Suppressor macrophage (primary cell): ENCODE data around the gene OBP2B.
"Not testable (repeated sequence)": the region's sequence is repeated elsewhere in the genome, so short reads cannot be mapped to it uniquely, and the experiment has no call there.

Source experiments
- DNase-seq, 4 experiments: peaks; one replicate each; pipeline ENCODE4 v3.0.0-alpha.2; 2020 to 2022

OBP2B gene

DNA sequence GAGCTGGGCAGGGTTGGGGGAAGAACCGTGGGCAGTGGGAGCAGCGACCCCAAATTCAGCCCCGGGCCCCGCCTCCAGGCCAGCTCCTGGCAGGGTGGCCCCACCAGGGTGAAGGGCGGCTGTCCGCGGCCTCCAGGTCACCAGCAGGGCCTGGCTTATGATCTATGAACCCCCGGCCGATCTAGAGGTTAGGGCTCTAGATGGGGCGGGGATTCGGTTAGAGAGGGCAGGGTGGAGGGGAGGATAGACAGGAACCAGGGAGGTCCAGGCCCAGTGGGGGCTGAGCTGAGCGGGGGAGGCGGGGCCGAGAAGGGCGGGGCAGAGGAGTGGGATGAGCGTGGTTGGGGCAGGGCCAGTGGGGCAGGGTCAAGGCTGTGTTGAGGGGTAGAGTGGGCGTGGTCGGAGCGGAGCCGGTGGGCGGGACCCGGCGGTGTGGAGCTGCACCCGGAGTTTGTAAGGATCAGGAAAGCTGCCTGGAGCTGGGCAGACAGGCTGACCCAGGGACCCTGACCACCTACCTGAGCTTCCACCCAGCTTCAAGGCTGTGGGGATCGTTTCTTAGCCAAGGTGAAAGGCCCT is 29.3 kb upstream of the OBP2B start:
- peak; percentile 10 to 52 (median 33) for DNase-seq

DNA sequence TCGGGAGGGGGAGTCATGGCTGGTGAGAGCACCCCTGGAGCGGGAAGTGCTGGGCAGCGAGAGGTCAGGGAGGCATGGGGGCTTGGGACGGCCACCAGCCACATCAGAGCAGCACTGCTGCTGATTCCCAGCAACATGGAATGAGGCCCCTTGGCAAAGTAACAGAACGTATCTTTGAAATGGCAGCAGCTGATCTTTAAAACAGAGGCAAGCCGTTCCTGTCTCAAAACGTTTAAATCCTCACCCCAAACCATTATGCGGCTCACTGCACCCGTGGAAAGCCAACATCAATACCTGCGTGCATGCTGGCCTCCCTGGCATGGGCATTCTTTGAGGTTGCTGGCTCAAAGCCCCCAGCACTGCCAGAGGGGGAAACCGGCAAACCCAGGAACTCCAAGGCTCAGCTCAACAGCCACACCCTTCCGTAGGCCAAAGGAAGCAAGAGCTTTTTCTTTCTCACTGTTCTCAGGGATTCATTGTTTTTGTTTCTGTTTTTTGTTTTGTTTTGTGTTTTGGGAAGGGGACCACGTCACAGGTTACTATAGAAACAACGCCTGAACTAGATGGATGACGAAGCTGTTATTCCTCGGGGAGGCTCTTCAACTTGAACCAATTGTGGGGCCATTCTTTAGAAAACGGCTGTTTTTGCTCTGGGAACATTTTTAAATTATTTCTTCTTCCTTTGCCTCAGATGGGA is 28.1 kb upstream of the OBP2B start:
- no peak for DNase-seq

DNA sequence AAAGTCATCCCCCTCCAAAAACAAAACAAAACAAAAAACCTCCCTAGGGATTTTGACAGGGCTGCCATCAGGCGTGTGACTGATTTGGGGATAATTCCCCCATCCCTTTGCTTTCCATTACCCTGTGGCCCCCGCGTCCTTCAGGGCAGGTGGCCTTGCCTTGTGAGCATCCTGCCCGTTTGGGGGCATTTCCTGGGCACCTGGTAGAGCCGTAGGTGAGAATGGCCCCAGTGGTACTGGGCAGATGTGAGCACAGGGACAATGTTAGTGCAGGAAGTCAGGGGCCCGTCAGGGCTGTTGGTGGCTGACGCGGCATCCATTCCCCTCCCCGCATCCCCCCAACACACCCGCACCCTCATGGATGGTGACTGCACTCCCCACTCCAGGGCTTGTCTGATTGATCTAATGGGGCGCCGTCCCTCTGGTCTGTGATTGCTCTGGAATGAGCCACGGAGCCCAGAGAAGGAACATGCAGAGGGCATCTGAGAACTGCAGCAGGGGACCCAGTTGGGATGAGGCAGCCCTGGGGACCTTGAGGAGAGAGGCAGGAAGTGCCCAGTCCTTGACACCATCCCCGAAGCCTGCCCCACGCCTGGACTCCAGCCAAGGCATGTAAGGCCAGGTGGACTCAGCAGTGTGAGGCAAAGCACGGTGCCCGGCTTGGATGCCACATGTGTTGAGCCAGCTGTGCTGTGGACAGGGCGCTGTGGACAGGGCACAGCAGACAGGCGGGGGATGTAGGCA is 27.4 kb upstream of the OBP2B start:
- DNase-seq, result not testable (repeated sequence)

DNA sequence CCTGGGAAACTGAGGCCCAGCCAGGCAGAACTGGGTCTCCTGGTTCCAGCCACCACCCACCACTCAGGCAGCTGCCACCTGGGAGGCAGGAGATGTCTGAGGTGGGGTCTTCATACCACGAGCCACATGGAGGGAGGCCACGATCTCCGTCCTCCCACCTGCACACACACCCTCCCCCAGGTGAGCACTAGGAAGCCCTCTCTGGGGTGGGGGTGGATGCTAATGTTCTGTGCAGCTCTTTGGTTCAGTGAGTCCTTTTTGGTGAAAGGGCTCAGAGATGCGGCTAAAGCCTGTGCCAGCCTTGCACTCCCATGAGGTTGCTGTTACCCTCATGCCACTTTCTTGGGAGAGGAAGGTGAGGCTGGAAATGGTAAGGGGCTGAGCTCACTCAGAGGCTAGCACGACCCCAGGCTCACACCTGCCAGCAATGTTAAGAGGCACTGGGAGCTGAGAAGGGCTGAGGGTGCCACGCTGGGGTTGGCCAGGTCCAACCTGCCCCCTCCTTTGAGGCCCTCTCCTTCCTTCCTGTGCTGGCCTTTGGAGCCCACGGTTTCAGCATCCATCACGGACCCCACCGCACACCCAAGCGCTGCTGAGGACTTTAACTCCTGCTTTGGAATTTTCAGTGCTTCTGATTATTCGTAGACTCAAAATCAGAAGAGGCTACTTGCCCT is 26.6 kb upstream of the OBP2B start:
- DNase-seq, result no peak

DNA sequence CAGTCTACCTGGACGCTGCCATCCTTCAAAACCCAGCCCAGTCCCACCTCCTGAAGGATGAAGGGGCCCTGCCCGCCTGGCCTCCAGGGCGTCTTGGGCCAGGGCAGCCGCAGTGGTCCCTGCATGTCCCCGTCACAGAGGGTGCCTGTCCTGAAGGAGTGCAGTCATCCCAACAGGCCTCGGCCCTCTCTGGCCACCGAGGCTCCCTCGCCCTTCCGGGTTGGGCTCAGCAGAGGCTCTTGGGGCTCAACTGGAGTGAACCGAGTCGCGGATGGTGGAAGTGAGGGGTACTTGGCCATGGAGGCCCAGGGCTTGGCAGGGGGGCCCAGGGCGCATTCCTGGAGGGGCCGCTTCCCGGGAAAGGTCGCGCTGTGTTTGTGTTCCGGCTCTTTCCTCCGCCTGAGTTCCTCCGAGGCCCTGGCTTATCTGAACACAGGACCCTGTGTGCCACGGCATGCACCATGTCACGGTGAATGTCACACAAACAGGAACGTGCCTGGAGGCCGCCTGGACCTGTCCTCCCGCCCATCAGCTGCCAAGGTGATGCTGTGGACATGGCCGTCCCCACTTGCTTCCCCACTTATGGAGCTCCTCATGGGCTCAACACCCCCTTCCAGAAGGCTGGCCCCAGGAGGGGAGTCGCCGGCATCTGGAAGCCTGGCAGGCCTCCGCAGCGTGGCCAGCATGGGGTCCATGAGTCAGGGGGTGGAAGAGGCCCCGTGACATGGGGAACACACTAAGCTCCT is 25.7 kb upstream of the OBP2B start:
- DNase-seq, result no peak

DNA sequence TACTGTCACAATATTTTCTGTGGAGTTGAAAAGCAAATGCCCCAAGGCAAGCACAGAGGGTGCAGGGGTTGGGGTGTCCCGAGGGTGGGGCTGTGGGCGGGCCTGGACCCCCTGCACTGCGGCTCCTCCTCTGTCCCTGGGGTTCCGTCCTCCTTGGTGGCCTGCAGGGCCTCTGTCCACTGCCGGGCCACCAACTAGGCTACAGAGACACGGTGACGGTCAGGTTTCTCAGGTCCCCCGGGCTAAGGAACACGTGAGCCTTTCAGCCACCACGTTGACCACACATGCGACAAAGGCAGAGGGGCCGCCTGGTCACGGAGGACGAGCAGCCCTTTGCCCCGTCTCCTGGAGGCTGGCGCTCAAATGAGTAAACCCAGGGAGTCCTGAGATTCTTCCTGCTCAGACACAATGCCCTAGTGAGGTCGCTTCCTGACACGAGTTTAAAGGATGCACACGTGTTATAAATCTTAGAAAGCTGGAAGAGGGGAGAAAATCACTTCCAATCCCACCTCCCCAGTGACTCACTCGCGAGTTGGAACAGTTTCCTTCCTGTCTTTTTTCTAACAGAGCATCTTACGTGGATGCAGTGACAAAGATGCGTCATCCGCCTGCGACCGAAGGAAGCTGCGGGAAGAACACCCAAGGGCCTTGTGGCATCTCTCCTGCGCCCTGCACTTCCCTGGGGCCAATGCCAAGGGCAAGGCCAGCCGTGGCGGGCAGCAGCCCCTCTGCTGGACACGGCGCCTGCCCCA is 24.8 kb upstream of the OBP2B start:
- no peak for DNase-seq

DNA sequence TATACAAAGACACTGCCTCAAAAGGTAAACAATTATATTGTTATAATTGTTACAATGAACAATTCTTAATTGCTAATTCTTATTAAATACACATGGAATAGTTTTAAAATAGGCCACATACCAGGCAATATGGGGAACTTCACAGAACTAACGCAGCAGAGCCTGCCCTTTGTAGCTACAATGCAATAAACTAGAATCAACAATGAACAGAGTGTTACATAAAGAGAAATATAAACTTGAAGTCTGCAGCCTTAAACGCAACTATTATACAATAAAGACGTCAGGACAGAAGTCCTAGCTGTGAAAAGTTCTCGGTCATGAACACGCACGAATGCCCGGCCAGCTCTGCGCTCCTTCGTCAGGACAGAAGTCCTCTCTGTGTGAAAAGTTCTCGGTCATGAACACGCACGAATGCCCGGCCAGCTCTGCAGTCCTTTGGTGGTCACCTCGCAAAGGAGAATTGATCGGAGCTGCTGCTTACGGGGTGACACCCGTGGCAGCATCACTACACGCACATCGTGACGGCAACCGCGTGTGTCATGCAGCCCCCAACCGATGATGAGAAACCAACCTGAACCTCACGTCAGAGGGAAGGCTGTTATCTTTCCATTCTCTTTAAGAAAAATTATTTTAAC is 23.0 kb upstream of the OBP2B start:
- DNase-seq, result not testable (repeated sequence)

DNA sequence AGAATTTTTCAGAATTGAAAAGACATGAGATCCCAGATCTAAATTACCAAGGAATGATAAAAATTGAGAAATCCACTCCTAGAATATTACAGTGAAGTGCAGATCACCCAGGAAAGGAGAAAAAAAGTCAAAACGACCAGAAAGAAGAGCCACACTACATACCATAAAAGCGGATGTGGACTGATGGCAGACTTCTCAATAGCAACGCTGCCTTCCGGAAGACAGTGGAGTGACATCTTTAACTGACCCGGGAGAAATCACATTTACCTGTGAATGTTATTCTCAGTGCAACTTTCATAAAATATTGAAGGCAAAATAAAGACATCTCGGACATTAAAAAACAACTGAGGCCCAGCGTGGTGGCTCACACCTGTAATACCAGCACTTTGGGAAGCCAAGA is 21.5 kb upstream of the OBP2B start:
- DNase-seq, result not testable (repeated sequence)

DNA sequence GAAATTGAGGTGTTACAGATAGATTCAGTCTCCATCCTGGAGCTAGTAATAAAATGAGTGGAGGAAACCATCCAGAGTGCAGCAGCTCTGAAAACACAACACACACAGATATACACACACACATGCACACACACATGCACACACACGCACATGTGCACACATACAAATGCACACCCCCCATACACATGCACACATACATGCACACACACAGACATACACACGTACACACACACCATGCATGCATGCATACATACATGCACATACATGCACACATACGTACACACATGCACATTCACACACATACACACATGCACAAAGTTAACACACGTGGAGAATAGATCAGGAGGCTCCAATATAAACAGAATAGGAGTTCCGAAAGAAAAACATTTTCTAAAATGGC is 21.0 kb upstream of the OBP2B start:
- no peak for DNase-seq

DNA sequence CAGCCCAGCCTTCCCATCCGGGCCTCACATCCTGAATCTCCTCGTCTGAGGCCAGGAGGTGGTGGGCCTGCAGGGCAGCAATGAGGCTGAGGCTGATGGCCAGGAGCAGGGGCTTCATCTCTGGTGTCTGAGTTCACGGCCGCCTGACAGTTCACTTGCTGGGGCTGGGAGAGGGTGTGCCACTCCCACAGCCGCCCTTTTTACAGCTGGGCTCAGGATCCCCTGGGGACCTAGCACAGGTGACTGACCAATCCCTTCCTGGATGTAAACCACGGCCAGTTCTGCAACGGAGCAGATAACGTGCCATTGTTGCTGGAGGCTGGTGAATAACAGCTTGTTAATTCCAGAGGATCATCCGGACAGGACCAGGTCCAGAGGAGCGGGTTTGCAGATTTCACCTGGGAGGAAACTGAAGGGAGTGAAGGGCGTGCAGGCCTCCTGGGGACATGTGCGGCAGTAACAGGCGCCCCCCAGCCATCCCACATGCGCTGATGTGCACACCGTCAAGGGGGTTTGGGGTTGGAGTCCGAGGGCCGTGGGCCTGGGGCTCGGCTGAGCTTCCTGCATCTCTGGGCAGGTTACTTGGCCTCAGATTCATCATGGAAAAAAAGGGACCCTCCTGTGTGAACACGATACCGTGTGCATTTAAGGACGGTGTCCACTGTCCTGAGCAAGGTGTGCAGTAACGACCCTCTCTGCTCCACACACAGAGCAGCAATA is 19.6 kb upstream of the OBP2B start:
- not testable (repeated sequence) for DNase-seq

DNA sequence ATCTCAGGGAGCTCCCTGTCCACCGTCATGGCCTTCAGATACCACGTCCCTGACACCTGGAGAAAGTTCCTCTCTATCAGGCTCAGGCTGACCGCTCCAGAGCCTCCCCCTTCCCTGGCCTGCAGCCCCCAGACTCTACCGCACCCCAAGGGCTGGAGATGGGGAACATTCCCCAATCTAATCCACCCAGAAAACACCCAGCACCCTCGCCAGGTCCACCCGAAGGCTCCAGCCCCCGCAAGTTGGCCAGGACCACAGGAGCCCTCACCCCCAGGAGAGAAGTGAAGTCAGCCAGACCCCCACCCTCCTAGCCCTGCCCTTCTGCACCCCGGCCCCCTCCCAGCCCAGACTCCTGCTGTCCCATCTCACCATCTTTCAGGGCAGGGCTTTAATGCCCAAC is 18.9 kb upstream of the OBP2B start:
- DNase-seq, result not testable (repeated sequence)

DNA sequence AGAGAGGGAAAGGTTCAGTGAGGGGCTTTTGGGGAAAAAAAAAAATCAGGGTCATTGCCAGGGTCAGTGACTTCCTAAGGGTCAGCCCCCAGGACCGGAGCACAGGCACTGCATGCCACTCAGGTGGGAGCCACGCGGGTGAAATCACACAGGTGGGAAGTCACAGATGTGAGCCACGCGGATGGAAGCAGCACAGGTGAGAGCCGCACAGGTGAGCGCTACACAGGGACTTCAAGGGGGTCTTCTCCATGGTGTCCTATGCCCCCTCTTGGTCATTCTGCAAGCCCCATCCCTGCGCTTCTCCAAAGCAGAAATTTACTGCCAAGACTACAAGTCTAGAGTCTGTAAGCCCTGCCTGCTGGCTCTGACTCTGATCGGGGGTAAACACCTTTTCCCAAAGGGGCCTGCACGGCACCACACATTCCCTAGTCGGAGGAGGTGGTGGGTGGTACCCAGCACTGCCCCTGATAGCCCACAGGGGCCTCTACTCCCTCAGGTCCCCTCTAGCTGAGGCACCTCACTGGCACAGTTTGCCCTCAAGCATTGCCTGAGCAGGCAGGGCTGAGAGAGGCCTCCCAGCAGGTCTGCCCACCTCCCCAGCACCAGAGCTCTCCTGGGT is 18.3 kb upstream of the OBP2B start:
- no peak for DNase-seq

DNA sequence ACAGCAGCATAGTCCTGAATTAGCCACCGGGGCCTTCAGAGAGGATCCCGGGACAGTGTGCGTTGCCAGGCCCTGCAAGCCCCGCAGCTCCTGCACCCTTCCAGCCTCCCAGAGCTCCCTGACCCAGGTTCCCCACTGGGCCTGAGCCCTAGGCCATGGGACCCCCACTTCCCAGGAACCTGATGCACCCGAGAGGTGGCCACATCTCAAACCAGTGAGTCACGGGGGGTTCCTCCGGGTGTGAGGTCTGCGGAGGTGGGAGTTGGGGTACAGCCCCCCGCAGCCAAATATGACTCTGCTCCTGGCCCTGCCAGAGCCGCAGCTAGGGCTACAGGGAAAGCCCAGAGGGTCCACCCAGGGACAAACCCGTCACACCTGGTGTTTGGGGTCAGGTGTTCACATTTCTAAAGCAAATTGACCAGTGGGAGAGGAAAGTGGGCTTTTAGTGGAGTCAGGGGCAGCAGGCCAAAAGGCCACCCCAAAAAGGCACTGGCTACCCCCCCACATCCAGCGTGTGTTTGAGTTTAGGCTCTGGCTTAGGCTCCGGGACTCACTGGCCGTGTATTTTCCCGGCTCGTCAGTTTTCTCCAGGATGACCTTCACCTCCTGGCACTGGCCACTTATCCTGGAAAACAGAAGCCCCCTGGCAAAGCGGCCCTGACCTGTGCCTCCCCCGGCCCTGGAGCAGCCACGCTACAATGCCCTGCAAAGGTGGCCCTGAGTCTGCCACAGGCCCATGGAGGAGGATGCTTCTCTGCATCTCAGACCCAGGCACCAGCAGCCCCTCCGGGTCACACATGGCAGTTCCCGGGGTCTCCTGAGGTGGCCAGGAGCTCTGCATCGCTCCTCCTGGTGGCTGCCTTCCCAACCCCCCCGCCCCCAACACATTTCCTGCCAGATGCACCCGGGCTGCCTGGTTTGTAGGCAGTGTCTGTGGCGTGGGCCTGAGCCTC is 17.4 kb upstream of the OBP2B start:
- DNase-seq, result no peak

DNA sequence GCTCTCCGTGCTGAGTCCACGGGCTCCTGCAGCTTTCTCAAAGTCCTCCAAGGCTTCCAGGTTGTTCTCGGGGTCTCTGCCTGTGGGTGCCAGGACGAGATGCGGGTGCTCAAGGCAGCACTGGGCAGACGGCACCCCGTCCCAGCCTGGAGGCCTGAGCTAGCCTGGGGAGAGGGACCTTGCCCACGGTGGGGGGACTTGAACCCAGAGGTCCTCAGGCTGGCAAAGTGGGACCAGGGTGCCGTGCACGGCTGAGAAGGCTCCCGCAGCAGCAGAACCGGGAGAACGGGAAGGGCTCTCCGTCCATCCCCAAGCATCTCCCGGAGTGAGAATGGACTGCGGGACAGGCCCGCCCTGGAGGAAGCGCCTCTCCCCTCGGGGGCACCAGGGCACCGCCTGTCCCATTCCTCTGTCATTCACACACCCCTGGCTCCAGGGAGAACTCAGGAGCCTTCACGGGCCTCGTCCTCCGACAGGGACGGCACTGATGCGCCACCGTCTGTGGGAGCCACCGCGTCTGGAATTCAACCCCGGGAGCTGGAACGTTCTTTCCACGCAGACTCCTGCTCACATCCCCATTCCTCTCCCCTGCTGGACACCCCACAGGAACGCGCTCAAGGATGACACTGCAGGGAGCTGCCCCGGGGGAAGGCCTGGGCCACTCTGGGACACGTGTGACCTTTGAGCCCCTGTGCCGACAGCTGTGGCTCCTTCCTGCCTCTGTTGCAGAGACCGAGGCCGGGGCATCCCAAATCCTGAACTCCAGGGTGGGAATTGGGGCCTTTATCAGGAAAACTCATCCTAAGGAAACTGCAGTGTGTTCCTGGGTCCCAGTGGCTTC is 16.3 kb upstream of the OBP2B start:
- no peak for DNase-seq

DNA sequence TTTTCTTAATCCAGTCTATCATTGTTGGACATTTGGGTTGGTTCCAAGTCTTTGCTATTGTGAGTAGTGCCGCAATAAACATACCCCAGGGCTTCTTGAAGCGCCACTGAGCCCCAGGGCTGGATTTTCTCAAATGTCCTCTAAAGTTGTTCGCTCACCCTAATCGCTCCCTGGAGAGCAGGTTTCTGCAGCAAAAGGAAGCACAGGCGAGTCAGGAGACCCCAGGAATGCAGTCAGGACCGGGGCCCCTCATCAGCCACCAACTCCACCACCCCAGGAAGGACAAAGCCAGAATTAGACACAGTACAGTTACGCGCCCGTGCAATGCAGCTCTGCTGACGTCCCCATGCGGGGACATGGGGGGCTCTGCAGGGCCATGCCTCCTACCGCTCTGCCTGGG is 15.7 kb upstream of the OBP2B start:
- DNase-seq, result no peak

DNA sequence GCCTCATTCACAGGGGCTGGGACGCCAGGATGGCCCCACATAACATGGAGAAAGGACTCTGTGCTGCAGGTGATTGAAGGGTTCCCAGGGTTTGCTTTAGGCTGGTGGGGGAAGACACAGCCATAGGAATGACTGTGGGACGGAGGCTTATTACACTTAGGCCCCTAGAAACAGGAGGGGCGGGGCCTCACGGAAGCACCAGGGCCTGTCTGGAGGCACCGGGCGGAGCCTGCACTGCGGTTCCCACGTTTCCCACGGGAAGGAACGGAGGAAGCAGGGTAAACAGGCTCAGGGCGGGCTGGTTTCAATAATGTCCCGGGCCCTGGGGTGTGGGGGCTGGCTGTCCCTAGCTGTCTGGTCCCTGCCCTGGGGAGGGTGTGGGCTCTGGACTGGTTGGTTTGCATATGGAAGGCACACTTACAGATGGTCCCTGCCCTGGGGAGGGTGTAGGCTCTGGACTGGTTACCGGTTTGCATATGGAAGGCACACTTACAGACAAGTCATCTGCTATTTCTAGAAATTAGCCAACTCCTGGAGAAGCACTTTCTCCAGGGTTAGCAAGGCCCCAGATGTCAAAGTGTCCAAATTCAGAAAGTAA is 14.2 kb upstream of the OBP2B start:
- not testable (repeated sequence) for DNase-seq

DNA sequence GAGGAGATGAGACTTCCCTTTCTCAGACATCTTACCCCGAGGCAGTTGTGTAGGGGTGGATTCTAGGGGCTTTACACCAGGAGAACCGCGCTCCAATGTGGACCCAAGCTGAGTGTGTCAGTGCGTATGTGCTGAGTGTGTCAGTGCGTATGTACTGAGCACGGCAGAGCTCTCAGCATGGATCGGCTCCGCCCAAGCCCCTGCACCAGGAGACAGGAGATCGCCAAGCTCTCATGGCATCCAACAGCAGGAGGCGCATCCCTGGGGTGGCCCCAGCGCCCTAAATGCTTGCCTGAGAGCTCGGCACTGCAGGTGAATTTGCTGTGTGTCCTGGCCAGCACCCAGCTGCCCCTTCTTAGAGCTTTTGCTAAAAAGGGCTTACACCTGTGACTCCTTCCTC is 12.9 kb upstream of the OBP2B start:
- DNase-seq, result not testable (repeated sequence)
